CD4-positive, alpha-beta T cell treated with Interleukin-17A for 4 hours (primary cell): Measurements from ENCODE around the gene FGL2.
A peak's percentile ranks its signal among the peaks of the same experiment; 100 is the strongest.
"Not testable (repeated sequence)": the region's sequence is repeated elsewhere in the genome, so short reads cannot be mapped to it uniquely, and the experiment has no call there.

Experiments used
- DNase-seq: peaks from one replicate; pipeline ENCODE4 v3.0.0-alpha.2; 2020; ENCODE audit warnings: mixed read lengths

FGL2 gene, protein sequence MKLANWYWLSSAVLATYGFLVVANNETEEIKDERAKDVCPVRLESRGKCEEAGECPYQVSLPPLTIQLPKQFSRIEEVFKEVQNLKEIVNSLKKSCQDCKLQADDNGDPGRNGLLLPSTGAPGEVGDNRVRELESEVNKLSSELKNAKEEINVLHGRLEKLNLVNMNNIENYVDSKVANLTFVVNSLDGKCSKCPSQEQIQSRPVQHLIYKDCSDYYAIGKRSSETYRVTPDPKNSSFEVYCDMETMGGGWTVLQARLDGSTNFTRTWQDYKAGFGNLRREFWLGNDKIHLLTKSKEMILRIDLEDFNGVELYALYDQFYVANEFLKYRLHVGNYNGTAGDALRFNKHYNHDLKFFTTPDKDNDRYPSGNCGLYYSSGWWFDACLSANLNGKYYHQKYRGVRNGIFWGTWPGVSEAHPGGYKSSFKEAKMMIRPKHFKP

DNA sequence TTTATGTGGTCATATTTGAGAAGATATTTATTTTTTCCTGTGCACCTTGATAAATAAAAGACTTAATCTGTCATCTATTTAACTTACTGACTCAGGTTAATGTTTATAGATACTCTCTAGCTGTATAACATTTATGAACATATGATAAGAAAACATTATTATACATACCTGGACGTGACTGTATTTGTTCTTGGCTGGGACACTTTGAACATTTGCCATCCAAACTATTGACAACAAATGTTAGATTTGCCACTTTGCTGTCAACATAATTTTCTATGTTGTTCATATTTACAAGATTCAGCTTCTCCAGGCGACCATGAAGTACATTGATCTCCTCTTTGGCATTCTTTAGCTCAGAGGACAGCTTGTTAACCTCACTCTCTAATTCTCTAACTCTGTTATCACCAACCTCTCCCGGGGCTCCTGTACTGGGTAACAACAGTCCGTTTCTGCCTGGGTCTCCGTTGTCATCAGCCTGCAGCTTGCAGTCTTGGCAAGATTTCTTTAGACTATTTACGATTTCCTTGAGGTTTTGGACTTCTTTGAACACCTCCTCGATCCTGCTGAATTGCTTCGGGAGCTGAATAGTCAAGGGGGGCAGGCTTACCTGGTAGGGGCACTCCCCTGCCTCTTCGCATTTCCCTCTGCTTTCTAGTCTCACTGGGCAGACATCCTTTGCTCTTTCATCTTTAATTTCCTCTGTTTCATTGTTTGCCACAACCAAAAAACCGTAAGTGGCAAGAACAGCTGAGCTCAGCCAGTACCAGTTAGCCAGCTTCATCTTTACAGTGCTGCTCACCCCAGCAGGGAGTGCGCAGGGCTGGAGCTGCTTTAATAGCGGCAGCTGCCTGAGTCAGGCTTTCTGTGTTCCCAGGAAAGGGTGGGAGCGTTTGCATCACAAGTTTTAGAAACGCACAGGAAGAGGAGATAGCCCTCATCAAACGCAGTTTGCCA is at the start of gene FGL2:
Gene FGL2, minus strand, starts transcription at position 807 of the 954 bp plus-strand sequence. Its CDS starts 26 bp downstream, at position 781.
- peak; percentile 55 for DNase-seq

DNA sequence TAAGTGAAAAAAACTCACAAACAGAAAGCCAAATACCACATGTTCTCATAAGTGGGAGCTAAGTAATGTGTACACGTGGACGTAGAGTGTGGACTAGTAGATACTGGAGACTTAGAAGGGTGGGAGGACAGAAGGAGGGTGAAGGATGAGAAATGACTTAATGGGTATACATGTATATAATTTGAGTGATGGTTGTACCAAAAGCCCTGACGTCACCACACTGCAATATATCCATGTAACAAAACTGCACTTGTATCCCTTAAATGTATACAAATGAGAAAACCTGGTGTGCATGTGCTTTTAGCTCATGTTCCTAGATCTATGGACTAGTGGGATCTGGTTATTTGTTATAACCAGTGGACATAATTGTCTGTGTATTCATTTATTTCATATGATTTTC is 48.5 kb upstream of the FGL2 start:
- no peak for DNase-seq

DNA sequence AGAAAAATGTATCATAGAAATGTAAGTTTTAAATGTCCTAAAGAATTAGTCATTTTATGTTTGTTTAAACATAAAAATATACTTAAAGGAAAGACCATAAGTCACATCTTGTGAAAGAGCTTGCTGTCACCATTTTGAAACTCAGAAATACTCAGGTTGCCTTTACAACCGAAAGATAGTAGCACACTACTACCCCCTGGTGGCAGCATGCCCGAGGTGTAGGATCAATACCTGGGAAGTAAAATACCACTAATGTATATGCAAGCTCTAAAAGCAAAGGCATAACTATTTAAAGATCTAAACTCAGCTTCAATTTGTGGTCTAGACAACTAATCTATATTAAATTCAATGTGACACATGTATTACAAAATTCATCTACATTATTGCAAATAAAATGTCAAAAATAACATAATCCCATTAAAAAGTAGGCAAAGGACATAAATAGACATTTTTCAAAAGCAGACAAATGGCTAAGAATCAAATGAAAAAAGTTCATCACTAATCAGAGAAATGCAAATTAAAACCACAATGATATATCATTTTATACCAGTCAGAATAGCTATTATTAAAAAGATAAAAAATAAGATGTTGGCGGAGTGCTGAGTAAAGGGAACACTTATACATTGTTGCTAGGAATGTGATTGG is 47.7 kb upstream of the FGL2 start:
- peak; percentile 93 for DNase-seq

DNA sequence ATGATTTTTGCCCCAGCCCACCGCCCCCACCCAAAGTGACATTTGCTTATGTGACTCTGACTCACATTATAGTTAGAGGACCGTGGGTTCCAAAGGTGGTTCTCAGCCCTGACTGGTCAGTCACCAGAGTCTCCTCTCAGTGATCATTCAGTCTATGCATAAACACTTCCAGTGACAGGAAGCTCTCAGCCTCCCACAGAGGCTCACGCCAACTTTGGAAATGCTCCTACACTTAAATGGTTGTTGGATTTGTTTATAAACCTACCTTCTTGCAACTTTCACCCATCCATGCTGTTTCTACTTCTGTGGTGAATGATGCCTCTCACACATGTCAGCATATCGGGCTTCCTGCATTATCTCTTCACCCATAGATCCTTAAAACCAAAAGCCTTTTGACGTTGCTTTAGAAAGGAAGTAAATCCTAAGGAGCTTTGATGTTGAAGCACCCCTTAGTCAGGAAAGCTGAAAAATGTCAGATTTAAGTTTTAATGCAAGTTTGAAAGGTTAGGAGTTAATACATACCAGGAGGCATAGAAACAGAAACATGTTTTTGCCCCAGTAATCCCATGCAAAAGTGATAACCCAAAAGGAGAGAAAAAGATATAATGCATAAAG is 46.5 kb upstream of the FGL2 start:
- no peak for DNase-seq

DNA sequence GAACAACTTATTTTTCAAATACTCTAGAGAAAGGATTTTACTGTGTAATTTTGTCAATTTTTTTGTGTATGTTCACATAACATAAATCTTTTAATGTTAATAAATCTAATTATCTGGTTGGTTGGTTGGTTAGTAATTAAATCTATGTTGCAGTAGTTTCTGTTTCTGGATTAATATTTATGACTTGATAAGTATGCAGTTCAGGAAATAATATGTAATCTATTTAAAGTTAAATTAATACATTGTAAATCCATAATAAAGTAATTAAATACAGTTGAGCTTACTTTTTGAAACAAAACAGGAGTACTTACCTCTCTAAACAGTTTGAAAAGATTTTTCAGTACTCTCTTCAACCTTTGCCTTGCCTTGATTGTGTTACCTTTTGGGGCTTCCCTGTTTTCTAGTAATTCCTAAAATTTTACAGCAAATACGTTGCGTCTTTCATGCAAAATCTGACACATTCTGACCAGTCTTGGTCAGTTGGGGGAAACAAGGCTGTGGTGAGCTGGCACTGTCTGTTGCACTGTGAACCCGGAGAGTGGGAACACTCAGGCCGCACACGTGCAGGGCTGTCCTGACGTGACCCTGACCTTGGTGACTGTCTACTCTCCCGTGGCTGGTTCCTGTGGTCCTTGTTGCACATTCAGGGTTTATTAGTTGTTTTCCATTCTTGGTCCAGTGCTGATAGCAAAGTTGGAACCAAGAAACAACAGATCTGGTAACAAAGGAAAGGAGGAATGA is 45.6 kb upstream of the FGL2 start:
- no peak for DNase-seq

DNA sequence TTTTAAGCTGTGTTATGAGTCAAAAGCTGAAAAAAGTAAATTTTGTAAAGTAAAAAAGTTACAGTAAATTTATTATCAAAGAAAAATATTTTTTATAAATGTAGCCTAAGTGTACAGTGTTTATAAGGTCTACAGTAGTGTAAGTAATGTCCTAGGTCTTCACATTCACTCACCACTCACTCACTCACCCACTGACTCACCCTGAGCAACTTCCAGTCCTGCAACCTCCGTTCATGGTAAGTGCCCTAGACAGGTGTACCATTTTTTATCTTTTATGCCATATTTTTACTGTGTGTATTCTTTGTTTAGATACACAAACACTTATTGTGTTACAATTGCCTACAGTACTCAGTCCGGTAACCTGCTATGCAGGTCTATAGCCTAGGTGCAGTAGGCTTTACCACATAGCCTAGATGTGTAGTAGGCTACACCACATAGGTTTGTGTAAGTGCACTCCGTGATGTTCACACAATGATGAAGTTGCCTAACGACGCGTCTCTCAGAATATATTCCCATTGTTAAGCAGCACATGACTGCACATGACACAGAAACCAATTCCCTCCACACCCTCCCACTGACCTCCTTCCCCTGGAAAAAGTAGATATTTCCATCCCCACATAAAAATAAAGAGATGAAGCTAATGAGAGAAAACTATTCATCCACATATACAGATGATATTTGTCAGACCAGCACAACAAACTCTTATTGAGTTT is 44.8 kb upstream of the FGL2 start:
- no peak for DNase-seq

DNA sequence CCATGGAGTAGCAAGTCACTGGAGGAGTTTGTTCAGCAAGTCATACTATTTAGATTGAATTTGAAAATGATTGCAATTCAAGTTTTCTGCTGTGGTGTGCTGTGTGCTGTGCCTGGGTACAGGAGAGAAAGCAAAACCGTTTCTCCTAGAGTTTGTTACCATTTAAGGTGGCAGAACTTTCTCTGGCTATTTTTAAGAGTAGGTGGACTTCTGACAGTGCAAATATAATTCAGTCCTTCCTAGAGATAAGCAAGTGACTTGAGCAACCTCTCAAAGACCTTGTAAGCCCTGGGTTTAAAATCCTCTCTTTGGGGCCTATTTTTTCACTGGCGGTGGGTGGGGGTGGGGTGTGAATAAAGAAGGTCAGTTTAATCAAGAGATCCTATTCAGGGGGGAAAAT is 42.9 kb upstream of the FGL2 start:
- no peak for DNase-seq

DNA sequence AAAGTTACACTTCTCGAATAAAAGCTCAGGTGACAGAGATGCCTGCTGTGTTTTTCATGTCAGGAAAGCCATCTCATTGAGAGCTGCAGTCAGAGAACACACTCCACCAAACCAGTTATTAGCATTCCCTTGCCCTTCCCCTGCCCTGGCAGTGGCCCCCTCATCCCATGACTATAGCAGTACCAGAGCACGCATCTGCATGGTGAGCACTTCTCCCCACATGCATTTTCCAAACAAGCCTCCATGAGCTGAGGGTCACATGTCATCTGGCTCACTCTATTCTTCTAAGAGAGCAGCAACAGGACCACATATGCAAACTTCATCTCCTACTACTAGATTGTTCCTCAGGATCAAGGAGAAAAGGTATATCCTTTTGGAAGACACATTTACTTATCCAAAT is 42.4 kb upstream of the FGL2 start:
- no peak for DNase-seq

DNA sequence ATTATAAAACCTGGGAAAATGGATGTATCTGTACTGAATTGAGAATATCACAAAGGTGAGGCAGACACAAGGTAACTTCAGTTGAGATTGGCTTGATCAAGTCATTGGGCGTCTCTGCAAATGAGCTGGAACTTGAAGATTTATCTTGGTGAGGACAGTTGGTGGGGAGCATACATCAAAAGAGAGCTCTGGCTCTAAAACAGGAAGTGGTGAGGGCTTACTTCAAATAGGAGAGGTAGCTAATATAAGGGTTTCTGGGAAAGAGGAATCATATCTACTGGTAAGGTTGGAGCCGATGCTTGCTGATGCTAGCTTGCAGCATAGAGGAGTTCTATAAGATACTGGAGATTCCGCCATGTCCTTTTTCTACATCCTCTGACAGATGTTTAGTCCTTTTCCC is 39.9 kb upstream of the FGL2 start:
- no peak for DNase-seq

DNA sequence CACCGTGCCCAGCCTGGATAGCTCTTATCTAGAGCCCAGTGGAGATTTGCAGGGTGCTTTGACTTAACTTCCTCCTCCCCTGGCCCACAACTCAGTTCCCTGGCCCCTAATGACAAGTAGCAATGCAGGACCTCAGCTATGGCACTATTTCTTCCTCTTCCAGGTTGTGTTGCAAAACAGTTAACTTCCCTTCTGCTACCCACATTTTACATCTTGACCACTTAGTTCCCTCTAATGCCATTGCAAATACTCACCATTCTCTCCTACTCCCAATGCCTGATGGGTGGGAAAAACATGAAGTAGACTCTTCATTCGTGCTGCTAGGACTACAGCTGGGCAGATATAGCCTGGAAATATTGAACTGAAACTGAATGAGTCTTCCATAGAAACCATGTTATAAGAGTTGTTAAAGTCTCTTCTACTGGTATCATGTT is 39.1 kb upstream of the FGL2 start:
- no peak for DNase-seq

DNA sequence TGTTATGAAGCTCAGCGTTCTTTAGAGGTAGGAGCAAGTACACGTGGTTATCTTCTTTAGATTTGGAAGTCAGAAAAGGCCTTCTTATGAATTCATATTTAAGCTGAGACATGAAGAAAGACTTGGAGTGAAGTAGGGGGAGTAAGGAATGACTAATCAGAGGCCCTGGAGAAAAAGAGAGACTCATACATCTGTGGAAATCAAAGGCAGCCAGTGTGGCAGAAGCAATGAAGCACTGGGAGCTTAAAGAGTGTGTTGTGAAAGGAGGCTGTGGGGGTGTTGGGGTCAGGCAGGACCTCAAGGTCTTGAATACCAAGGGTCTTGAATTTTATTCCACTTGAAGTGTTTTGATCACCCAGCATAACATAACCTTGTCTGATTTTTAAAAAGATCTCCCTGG is 35.7 kb upstream of the FGL2 start:
- DNase-seq, result no peak

DNA sequence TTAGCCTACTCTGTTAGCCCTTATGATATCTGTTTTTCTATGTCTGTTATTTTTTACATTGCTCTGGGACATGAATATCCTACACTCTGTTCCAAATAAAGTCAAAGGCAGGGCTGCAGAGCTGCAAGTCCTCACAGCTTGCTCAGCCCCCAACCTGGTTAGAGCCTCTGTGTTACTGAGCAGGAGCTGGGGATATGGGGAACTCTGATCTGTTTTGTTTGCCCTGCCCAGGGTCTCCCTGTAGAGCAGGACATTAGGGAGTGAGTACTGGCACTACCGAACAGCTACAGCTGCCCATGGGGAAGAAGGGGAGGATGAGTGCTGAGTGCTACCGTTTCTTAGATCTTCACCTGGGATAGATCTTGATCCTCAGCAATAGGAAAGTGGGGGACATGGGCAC is 32.8 kb upstream of the FGL2 start:
- no peak for DNase-seq

DNA sequence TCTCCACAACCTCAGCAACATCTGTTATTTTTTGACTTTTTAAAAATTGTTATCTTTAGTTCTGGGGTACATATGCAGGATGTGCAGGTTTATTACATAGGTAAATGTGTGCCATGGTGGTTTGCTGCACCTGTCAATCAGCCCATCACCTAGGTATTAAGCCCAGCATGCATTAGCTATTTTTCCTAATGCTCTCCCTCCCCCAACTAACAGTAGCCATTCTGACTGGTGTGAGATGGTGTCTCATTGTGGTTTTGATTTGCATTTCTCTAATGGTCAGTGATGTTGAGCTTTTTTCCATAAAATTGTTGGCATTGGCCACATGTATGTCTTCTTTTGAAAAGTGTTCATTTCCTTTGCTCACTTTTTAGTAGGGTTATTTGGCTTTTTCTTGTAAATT is 29.2 kb upstream of the FGL2 start:
- not testable (repeated sequence) for DNase-seq

DNA sequence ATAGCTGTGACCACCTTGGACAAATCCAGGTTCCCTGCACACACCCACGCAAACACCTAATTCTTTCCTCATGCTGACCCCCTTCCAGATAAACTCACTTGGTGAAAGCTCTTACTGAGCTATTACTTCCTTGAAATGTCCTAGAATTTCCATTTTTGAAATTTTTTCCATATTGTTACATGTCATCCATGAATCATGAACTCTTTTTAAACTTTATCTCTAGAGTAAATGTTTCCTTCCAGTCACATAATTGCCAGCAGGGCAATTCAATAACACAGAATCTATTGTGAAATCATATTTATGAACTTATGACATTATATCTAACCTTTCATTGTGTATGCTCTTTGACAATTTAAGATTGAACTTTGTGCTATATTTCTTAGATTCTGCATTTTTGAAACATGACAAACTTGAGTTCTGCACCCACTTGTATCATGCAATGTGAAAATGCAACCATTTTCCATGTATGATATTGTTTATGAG is 26.8 kb upstream of the FGL2 start:
- no peak for DNase-seq

DNA sequence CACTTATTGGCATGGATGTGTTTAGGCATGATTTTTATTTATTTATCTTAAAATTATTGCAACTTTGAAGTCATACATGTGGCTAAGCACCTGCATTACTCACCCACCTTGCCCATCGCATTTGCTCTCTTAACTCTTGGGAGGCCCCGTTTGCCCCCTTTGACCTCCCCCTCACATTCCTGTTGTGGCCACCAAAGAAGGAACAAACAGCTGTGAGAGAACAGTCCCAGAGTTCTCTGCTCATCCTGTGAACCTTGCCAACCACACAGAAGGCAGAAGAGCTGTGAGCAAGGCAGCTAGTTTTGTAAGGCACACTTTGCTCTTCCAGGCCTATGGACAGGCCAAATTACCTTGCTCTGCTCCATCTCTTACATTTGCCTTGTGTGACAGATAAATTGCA is 23.6 kb upstream of the FGL2 start:
- no peak for DNase-seq

DNA sequence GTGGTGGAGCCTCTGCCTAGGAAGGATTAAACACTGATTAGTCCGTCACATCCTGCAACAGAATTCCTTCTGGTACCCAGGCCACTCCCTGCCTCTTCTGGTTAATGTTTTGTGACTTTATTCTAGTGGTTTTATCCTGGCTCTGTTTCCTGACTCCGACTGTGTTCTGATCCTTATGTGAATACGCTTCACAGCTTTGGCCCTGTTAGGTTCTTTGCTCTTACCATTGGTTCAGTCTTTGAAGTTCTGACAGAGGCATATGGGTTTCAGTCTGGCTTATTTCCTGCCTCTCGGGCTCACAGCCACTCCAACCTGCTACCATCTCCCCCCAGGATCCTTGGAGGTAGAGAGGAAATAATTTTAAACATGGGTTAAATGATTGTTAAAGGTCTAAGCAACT is 23.2 kb upstream of the FGL2 start:
- peak; percentile 14 for DNase-seq

DNA sequence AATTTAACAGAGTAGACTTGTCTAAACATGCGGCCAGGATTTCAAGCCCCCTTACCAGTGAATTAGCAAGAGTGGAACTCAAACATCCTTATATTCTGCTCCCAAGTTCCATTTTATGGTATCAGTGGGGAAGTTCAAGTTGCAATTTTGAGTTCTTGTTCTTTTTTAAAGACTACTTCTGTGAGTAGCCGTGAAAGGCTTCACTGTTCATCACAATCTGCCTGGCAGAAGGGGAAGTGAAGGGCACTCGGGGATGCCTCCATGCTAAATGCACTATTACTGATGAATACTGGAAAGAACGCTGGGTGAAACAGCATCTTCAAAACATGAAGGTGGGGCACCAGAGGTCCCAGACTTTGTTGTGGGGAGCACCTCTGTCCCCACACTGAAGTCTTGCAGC is 22.4 kb upstream of the FGL2 start:
- no peak for DNase-seq

DNA sequence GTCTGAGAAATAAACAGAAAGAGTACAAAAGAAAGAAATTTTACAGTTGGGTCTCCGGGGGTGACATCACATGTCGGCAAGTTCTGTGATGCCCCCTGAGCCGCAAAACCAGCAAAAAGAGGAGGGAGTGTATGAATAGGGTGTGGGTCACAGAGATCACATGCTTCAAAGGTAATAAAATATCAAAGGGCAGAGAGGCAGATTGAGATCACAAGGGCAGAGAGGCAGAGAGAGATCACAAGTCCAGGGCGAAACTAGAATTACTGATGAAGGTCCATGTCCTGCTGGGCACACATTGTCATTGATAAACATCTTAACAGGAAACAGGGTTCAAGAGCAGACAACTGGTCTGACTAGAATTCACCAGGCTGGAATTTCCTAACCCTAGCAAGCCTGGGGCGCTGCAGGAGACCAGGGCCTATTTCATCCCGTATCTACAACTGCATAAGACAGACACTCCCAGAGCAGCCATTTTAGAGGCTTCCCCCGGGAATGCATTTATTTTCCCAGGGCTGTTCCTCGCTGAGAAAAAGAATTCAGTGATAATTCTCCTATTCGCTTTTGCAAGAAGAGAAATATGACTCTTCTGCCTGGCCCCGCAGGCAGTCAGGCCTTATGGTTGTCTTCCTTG is 20.2 kb upstream of the FGL2 start:
- DNase-seq, result not testable (repeated sequence)

DNA sequence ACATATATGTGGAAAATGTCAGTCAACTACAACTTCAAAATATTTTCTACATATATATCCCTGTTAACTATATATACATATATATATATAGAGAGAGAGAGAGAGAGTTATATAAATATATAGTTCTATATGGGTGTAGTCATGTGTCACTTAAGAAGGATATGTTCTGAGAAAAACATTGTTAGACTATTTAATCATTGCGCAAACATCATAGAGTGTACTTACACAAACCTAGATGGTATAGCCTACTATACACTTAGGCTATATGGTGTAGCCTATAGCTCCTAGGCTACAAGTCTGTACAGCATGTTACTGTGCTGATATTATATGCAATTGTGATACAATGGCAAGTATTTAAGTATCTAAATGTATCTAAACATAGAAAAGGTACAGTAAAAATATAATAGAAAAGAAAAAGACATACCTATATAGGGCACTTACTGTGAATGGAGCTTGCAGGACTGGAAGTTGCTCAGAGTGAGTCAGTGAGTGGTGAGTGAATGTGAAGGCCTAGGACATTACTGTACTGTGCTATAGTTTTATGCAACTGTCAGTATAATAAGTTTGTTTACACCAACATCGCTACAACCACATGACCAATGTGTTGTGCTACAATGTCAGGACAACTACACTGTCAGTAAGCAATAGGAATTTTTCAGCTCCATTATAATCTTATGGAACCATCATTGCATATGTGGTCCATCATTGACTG is 18.0 kb upstream of the FGL2 start:
- no peak for DNase-seq
